Erythroblast (primary cell): ENCODE data around the gene CCNQ.

Experiments used
- GATA1 ChIP-seq: IDR thresholded peaks from 2 replicates; pipeline ENCODE4 v1.6.1; 2011; ENCODE audit warnings: low read depth, mild to moderate bottlenecking, control low read depth, low read length, moderate library complexity
- POLR2A ChIP-seq: IDR thresholded peaks from 2 replicates; pipeline ENCODE4 v1.6.1; 2011; ENCODE audit warnings: mild to moderate bottlenecking, low read length

GRCh38 chrX:153634832-153635231, 35.9 kb upstream of the CCNQ start:
- TF ChIP-seq POLR2A (no peak), GATA1 (no peak)
